Measurements from ENCODE around the gene CALCOCO1.
"Not testable (repeated sequence)": the region's sequence is repeated elsewhere in the genome, so short reads cannot be mapped to it uniquely, and the experiment has no call there.

The CALCOCO1 gene

GRCh38 chr12:53696655-53697331, 30.5 kb downstream of the CALCOCO1 start:
- no peak for DNase-seq

- DNase-seq, result peak; percentile 83
These were observed 31.0 kb downstream of the CALCOCO1 start for GRCh38 chr12:53696285-53696654.

GRCh38 chr12:53695152-53696145, 31.8 kb downstream of the CALCOCO1 start:
- DNase-seq, result peak; percentile 73

GRCh38 chr12:53694756-53695151, 32.5 kb downstream of the CALCOCO1 start:
- DNase-seq, result no peak

GRCh38 chr12:53688134-53688533, 39.1 kb downstream of the CALCOCO1 start:
- no peak for DNase-seq

GRCh38 chr12:53686436-53686835, 40.8 kb downstream of the CALCOCO1 start:
- no peak for DNase-seq

GRCh38 chr12:53684654-53685220, 42.5 kb downstream of the CALCOCO1 start:
- no peak for DNase-seq

GRCh38 chr12:53683983-53684382, 43.3 kb downstream of the CALCOCO1 start:
- no peak for DNase-seq

- no peak for DNase-seq
These were observed 43.8 kb downstream of the CALCOCO1 start for GRCh38 chr12:53683494-53683893.

GRCh38 chr12:53680061-53680460, 47.2 kb downstream of the CALCOCO1 start:
- DNase-seq, result not testable (repeated sequence)

- DNase-seq, result no peak
These were observed 49.5 kb downstream of the CALCOCO1 start for GRCh38 chr12:53677800-53678148.

- peak; percentile 52 for DNase-seq
These were observed 50.0 kb downstream of the CALCOCO1 start for GRCh38 chr12:53677016-53677799.

GRCh38 chr12:53676656-53677015, 50.6 kb downstream of the CALCOCO1 start:
- DNase-seq, result peak; percentile 57

GRCh38 chr12:53675701-53676607, 51.3 kb downstream of the CALCOCO1 start, which contains the start of gene ATP5MC2:
Gene ATP5MC2, minus strand, starts transcription at chr12:53676083. Its CDS starts 3,469 bp downstream, at chr12:53672614.
- DNase-seq, result peak; percentile 98

GRCh38 chr12:53674977-53675700, 52.1 kb downstream of the CALCOCO1 start:
- no peak for DNase-seq

- DNase-seq, result no peak
These were observed 56.3 kb downstream of the CALCOCO1 start for GRCh38 chr12:53670971-53671370.

- no peak for DNase-seq
These were observed 56.9 kb downstream of the CALCOCO1 start for GRCh38 chr12:53670308-53670707.

- DNase-seq, result no peak
These were observed 60.2 kb downstream of the CALCOCO1 start for GRCh38 chr12:53667080-53667479.

- no peak for DNase-seq
These were observed 62.3 kb downstream of the CALCOCO1 start for GRCh38 chr12:53664936-53665335.

- no peak for DNase-seq
These were observed 63.1 kb downstream of the CALCOCO1 start for GRCh38 chr12:53664191-53664590.

GRCh38 chr12:53660041-53660440, 67.2 kb downstream of the CALCOCO1 start:
- DNase-seq, result peak; percentile 5
